NCI-H2029 (cell line): ENCODE measurements around the gene OSBPL2.

Experiments
- DNase-seq: peaks from one replicate; lab custom pipeline; 2025; lab: John Stamatoyannopoulos, UW

The OSBPL2 gene

GRCh38 chr20:62237801-62238568, at the start of gene OSBPL2:
Gene OSBPL2 (plus strand): TSS chr20:62238521. CDS start chr20:62256185, 17,664 bp downstream.
- peak; percentile 98 for DNase-seq

- no peak for DNase-seq
Observed at GRCh38 chr20:62190639-62191411, 47.5 kb upstream of the OSBPL2 start.

GRCh38 chr20:62191781-62192559, 46.4 kb upstream of the OSBPL2 start:
- no peak for DNase-seq

- DNase-seq: no peak
Observed at GRCh38 chr20:62192635-62193034, 45.7 kb upstream of the OSBPL2 start.

- no peak for DNase-seq
Observed at GRCh38 chr20:62193079-62194025, 45.0 kb upstream of the OSBPL2 start.

GRCh38 chr20:62195075-62195405, 43.3 kb upstream of the OSBPL2 start:
- no peak for DNase-seq

- no peak for DNase-seq
Observed at GRCh38 chr20:62195736-62196135, 42.6 kb upstream of the OSBPL2 start.

- no peak for DNase-seq
Observed at GRCh38 chr20:62196286-62196685, 42.0 kb upstream of the OSBPL2 start.

GRCh38 chr20:62197311-62197710, 41.0 kb upstream of the OSBPL2 start:
- DNase-seq: no peak

- DNase-seq: no peak
Observed at GRCh38 chr20:62197801-62198200, 40.5 kb upstream of the OSBPL2 start.

- no peak for DNase-seq
Observed at GRCh38 chr20:62198496-62198895, 39.8 kb upstream of the OSBPL2 start.

GRCh38 chr20:62198931-62199330, 39.4 kb upstream of the OSBPL2 start:
- no peak for DNase-seq

- no peak for DNase-seq
Observed at GRCh38 chr20:62200491-62201172, 37.7 kb upstream of the OSBPL2 start.

- no peak for DNase-seq
Observed at GRCh38 chr20:62201173-62202082, 36.9 kb upstream of the OSBPL2 start.

GRCh38 chr20:62202083-62202395, 36.3 kb upstream of the OSBPL2 start:
- DNase-seq: no peak

GRCh38 chr20:62202676-62203377, 35.5 kb upstream of the OSBPL2 start:
- no peak for DNase-seq

GRCh38 chr20:62203378-62204030, 34.8 kb upstream of the OSBPL2 start:
- no peak for DNase-seq

GRCh38 chr20:62205618-62206387, 32.5 kb upstream of the OSBPL2 start:
- DNase-seq: no peak
